A549 (cell line): ENCODE measurements around the gene NAA16.

Experiments used
- CHD2 ChIP-seq: fragments of 150-350 bp; IDR thresholded peaks from 2 replicates; pipeline ENCODE4 v1.6.1; 2014; ENCODE audit warnings: low read length; ENCODE audit not compliant: partially characterized antibody
- EP300 ChIP-seq, 2 experiments: fragments of >200 bp; sonication (Bioruptor Twin); formaldehyde crosslinking; IDR thresholded peaks; 2 replicates in 1 of 2; 3 replicates in 1 of 2; pipeline ENCODE4 v1.6.1; 2016 to 2017
- FOSB ChIP-seq: fragments of 250-450 bp; sonication (Bioruptor Pico); IDR thresholded peaks from 2 replicates; pipeline ENCODE4 v1.5.0; 2020; ENCODE audit warnings: mild to moderate bottlenecking, moderate library complexity
- FOSL2 ChIP-seq, 2 experiments: fragments of 450-650 bp in 1 of 2; fragments of >200 bp in 1 of 2; sonication (Bioruptor Twin) in 1 of 2; formaldehyde crosslinking; IDR thresholded peaks; 2 replicates each; pipeline versions ENCODE4 v1.5.0 to v1.6.1; 2016 to 2020; ENCODE audit warnings: mild to moderate bottlenecking in 1 of 2, moderate library complexity in 1 of 2
- HOXB13 ChIP-seq: fragments of 250-450 bp; sonication (Bioruptor Pico); IDR thresholded peaks from 2 replicates; pipeline ENCODE4 v1.5.0; 2020; ENCODE audit warnings: low read depth, mild to moderate bottlenecking, moderate library complexity
- MAZ ChIP-seq: fragments of 150-350 bp; IDR thresholded peaks from 2 replicates; pipeline ENCODE4 v1.6.1; 2014; ENCODE audit warnings: antibody characterized with exemption, low read depth, low read length, borderline replicate concordance
- PHF8 ChIP-seq: fragments of 200-600 bp; sonication (generic); IDR thresholded peaks from 2 replicates; pipeline ENCODE4 v1.6.1; 2016; ENCODE audit warnings: low read depth, mild to moderate bottlenecking, antibody characterized with exemption, moderate library complexity, borderline replicate concordance
- POLR2A ChIP-seq: IDR thresholded peaks from 2 replicates; pipeline ENCODE4 v1.6.1; 2012; ENCODE audit warnings: mild to moderate bottlenecking, low read length
- RAD21 ChIP-seq, 2 experiments: fragments of >200 bp in 1 of 2; sonication (Bioruptor Twin) in 1 of 2; formaldehyde crosslinking in 1 of 2; IDR thresholded peaks in 1 of 2; conservative IDR thresholded peaks in 1 of 2; 2 replicates in 1 of 2; 3 replicates in 1 of 2; pipeline ENCODE4 v1.6.1; 2012 to 2018; ENCODE audit warnings: inconsistent platforms in 1 of 2
- RCOR1 ChIP-seq: fragments of 150-350 bp; IDR thresholded peaks from 2 replicates; pipeline ENCODE4 v1.6.1; 2014; ENCODE audit warnings: antibody characterized with exemption, low read length, low read depth
- SMC3 ChIP-seq: fragments of >200 bp; sonication (Bioruptor Twin); formaldehyde crosslinking; IDR thresholded peaks from 3 replicates; pipeline ENCODE4 v1.6.1; 2018; ENCODE audit warnings: inconsistent platforms
- TF ChIP-seq, protein P1 (sequence below): fragments of >200 bp; sonication (Bioruptor Twin); formaldehyde crosslinking; IDR thresholded peaks from 3 replicates; pipeline ENCODE4 v1.5.1; 2016
- TF ChIP-seq, protein P2 (sequence below): fragments of 150-350 bp; IDR thresholded peaks from 2 replicates; pipeline ENCODE4 v1.6.1; 2014; ENCODE audit warnings: low read depth, mild to moderate bottlenecking, low read length

- TF ChIP-seq, protein P1, sequence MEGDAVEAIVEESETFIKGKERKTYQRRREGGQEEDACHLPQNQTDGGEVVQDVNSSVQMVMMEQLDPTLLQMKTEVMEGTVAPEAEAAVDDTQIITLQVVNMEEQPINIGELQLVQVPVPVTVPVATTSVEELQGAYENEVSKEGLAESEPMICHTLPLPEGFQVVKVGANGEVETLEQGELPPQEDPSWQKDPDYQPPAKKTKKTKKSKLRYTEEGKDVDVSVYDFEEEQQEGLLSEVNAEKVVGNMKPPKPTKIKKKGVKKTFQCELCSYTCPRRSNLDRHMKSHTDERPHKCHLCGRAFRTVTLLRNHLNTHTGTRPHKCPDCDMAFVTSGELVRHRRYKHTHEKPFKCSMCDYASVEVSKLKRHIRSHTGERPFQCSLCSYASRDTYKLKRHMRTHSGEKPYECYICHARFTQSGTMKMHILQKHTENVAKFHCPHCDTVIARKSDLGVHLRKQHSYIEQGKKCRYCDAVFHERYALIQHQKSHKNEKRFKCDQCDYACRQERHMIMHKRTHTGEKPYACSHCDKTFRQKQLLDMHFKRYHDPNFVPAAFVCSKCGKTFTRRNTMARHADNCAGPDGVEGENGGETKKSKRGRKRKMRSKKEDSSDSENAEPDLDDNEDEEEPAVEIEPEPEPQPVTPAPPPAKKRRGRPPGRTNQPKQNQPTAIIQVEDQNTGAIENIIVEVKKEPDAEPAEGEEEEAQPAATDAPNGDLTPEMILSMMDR: no peak
- TF ChIP-seq POLR2A (no peak), RAD21 (conservative IDR thresholded peaks at IDR 0.05 in 1 of 2, IDR thresholded peaks at IDR 0.05 in 1 of 2) (no peak), MAZ (no peak), PHF8 (no peak), HOXB13 (CRISPR knock-in tag) (no peak), EP300 (IDR thresholded peaks at IDR 0.05) (no peak), FOSL2 (IDR thresholded peaks at IDR 0.05) (no peak), FOSL2 (CRISPR knock-in tag; IDR thresholded peaks at IDR 0.05) (no peak), CHD2 (no peak), SMC3 (no peak), FOSB (CRISPR knock-in tag) (no peak), RCOR1 (no peak)
- TF ChIP-seq, protein P2, sequence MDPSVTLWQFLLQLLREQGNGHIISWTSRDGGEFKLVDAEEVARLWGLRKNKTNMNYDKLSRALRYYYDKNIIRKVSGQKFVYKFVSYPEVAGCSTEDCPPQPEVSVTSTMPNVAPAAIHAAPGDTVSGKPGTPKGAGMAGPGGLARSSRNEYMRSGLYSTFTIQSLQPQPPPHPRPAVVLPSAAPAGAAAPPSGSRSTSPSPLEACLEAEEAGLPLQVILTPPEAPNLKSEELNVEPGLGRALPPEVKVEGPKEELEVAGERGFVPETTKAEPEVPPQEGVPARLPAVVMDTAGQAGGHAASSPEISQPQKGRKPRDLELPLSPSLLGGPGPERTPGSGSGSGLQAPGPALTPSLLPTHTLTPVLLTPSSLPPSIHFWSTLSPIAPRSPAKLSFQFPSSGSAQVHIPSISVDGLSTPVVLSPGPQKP: no peak
Observed at GRCh38 chr13:41291246-41291645, 19.8 kb upstream of the NAA16 start.
